ENCODE results near the gene NCOA6. TPM values are rescaled to one million over a fixed set of nuclear protein-coding genes. Genes with fewer than 3 reads are reported as not detected.
"Not testable (repeated sequence)": the region's sequence is repeated elsewhere in the genome, so short reads cannot be mapped to it uniquely, and the experiment has no call there.

The NCOA6 gene
- total and polyA plus RNA-seq, 8 donors, result 11.1 to 19.3 (median 12.3) TPM

GRCh38 chr20:34736106-34736735, 89.2 kb downstream of the NCOA6 start:
- TF ChIP-seq, protein P1, sequence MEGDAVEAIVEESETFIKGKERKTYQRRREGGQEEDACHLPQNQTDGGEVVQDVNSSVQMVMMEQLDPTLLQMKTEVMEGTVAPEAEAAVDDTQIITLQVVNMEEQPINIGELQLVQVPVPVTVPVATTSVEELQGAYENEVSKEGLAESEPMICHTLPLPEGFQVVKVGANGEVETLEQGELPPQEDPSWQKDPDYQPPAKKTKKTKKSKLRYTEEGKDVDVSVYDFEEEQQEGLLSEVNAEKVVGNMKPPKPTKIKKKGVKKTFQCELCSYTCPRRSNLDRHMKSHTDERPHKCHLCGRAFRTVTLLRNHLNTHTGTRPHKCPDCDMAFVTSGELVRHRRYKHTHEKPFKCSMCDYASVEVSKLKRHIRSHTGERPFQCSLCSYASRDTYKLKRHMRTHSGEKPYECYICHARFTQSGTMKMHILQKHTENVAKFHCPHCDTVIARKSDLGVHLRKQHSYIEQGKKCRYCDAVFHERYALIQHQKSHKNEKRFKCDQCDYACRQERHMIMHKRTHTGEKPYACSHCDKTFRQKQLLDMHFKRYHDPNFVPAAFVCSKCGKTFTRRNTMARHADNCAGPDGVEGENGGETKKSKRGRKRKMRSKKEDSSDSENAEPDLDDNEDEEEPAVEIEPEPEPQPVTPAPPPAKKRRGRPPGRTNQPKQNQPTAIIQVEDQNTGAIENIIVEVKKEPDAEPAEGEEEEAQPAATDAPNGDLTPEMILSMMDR (IDR thresholded peaks at IDR 0.05), result no peak
- no peak for DNase-seq
- WGBS, 2 donors, result 74 to 79% methylated on average over 6 of the region's 6 CpGs

DNA sequence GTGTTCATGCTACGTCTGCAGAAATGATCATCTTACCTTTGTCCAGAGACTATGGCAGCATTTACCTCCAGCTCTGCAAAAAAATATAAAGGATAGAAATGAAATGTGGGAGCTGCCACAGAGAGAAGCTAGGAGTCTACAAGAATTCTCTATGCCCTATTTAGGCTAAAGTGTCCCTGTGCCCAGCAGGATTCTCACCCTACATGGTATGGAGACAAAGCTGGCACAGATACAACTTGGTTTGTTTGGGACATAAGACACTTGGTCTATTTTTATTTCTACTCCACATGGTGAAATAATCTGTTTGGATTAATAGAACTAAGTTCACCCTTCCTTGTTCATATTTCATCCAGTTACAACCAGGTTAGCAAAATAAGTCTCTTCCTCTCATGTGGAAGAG, 92.9 kb downstream of the NCOA6 start:
- H3K4me1 ChIP-seq, result no peaks in the 10 kb centered on the region
- peaks cover 0 to 6% (median 4%) of the 10 kb centered on the region in 3 donors for H3K36me3 ChIP-seq
- H3K27me3 ChIP-seq, result no peaks in the 10 kb centered on the region
- no peak for ATAC-seq
- no peak for FAIRE-seq
- WGBS, 2 donors, result 91 to 100% methylated on average over 1 of the region's 1 CpG
- H3K4me3 ChIP-seq, result no peak overlapping the region
- no peaks in the 10 kb centered on the region for H3K9me3 ChIP-seq
- intact Hi-C loops (cut with DNase I), result no loop called here
- TF ChIP-seq, protein P1 (IDR thresholded peaks at IDR 0.05), result no peak
- DNase-seq, result no peak
- no peak overlapping the region for H3K27ac ChIP-seq

More at GRCh38 chr20:34736106-34736735, 89.2 kb downstream of the NCOA6 start:
- Histone ChIP-seq H3K27ac (no peak overlapping the region), H3K36me3 (peaks cover 0 to 6% (median 4%) of the 10 kb centered on the region in 3 donors), H3K4me1 (no peaks in the 10 kb centered on the region), H3K4me3 (no peak overlapping the region), H3K27me3 (no peaks in the 10 kb centered on the region), H3K9me3 (no peaks in the 10 kb centered on the region)
- ATAC-seq, result no peak
- no peak for FAIRE-seq
- intact Hi-C loops (cut with DNase I), result no loop called here

DNA sequence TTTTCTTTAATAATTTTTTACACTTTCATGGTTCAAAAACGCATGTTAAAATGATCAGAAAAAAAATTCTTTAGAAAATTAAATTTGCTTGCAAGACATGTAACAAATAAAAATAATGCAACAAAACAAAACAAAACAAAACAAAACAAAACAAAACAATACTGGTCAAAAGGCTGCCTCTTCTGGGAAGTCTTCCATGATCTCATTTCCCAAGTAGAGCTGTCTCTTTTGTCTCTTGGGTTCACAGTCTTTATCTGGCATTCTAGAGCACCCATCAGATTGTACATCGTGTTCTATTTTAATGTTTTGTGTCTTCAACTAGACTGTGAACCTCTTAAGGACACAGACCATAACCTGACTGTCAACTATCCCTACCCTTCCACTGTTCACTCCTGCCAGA, 96.0 kb downstream of the NCOA6 start:
- Histone ChIP-seq H3K36me3 (peaks cover 0 to 13% (median 13%) of the 10 kb centered on the region in 3 donors), H3K4me3 (no peak overlapping the region), H3K4me1 (no peaks in the 10 kb centered on the region), H3K9me3 (no peaks in the 10 kb centered on the region), H3K27ac (no peak overlapping the region), H3K27me3 (no peaks in the 10 kb centered on the region)
- WGBS, 2 donors, result 90 to 93% methylated on average over 2 of the region's 2 CpGs
- ATAC-seq (no peak), FAIRE-seq (no peak), DNase-seq (no peak)
- intact Hi-C loops (cut with DNase I), result no loop called here
- TF ChIP-seq, protein P1 (IDR thresholded peaks at IDR 0.05), result no peak

DNA sequence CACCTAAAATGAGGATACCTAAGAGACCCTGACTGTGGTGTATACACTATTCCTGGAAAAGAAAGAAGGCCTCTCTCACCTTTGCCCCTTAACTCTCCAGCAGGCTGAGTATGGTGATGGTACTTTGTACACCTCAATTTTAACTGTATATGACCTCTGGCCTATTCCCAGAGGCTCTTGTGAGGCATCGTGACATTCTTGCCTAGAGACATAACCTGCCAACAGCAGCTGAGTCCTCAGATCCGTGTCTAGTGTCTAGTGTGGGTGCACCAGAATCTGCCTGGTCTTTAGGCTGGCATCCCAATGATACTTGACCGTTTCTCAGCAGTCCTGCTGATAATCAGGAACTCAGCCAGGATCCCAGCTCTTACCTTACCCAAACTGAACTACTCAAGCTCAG, 101.3 kb downstream of the NCOA6 start:
- TF ChIP-seq, protein P1 (IDR thresholded peaks at IDR 0.05), result no peak
- ATAC-seq (no peak), FAIRE-seq (no peak), DNase-seq (no peak)
- Histone ChIP-seq H3K9me3 (no peaks in the 10 kb centered on the region), H3K4me3 (no peak overlapping the region), H3K4me1 (no peaks in the 10 kb centered on the region), H3K36me3 (peaks cover 0 to 13% (median 10%) of the 10 kb centered on the region in 3 donors), H3K27ac (no peak overlapping the region), H3K27me3 (no peaks in the 10 kb centered on the region)
- intact Hi-C loops (cut with DNase I), result no loop called here
- 78% methylated on average over 3 of the region's 3 CpGs for WGBS, 2 donors

DNA sequence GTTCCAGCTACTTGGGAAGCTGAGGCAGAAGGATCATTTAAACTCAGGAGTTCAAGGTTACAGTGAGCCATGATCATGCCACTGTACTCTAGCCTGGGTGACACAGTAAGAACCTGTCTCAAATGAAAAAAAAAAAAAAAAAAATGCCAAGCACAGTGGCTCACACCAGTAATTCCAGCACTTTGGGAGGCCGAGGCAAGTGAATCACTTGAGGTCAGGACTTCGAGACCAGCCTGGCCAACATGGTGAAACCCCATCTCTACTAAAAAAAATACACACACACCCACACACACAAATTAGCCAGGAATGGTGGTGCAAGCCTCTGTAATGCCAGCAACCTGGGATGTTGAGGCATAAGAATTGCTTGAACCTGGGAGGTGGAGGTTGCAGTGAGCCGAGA, 102.9 kb downstream of the NCOA6 start:
- peaks cover 0 to 13% (median 10%) of the 10 kb centered on the region in 3 donors for H3K36me3 ChIP-seq
- ATAC-seq, result not testable (repeated sequence)
- 98 to 100% methylated on average over 3 of the region's 3 CpGs for WGBS, 2 donors

More for the DNA sequence above, 102.9 kb downstream of the NCOA6 start:
- DNase-seq; H3K4me1 ChIP-seq; FAIRE-seq; H3K4me3 ChIP-seq; H3K27ac ChIP-seq; H3K9me3 ChIP-seq; intact Hi-C loops (cut with DNase I); H3K27me3 ChIP-seq: not testable (repeated sequence)

Measured in pancreas (tissue), 10 donors.